Testis (tissue), 3 donors: ENCODE results near the gene TEKT3. TPM values are rescaled to one million over a fixed set of nuclear protein-coding genes. Genes with fewer than 3 reads are reported as not detected.

Experiments used
- DNase-seq: peaks from one replicate; pipeline ENCODE4 v3.0.0-alpha.2; 2019
- H3K27ac ChIP-seq, 2 donors: fragments of 200-600 bp; sonication (generic); one replicate each; pipeline ENCODE4 v1.5.1; 2019
- H3K27me3 ChIP-seq: fragments of 200-600 bp; sonication (generic); one replicate; pipeline ENCODE4 v1.5.1; 2019
- H3K36me3 ChIP-seq: fragments of 200-600 bp; sonication (generic); one replicate; pipeline ENCODE4 v1.5.1; 2017; ENCODE audit warnings: low read depth; ENCODE audit errors: missing control alignments
- H3K4me1 ChIP-seq: fragments of 200-600 bp; sonication (generic); one replicate; pipeline ENCODE4 v1.5.1; 2019
- H3K4me3 ChIP-seq, 2 donors: fragments of 200-600 bp; sonication (generic); one replicate each; pipeline ENCODE4 v1.5.1; 2017 to 2019
- H3K9me3 ChIP-seq: fragments of 200-600 bp; sonication (generic); one replicate; pipeline ENCODE4 v1.5.1; 2017
- POLR2A ChIP-seq: fragments of 450-650 bp; IDR thresholded peaks from one replicate; pipeline ENCODE4 v1.6.1; 2017; ENCODE audit warnings: antibody characterized with exemption, mild to moderate bottlenecking, moderate library complexity
- WGBS, 2 donors: methylation state at CpG; one replicate each; pipeline ENCODE4 v1.1.5; 2018; 5-methylcytosine and 5-hydroxymethylcytosine counted together
- intact Hi-C: fragments of 100-400 bp; cut with DNase I; formaldehyde crosslinking; loops from one replicate; pipeline ENCODE4 v1.15.1; 2023; ENCODE audit warnings: low total_unique reads
- polyA plus RNA-seq: library from polyadenylated mRNA; stranded (reverse); fragments of 350-450 nt; fragmentation: Illumina TruSeq; extraction: RNeasy Lipid Tissue Mini Kit (QIAGEN cat#74804); gene quantifications from one replicate; pipeline ENCODE4 v1.2.3, GENCODE V29; 2014; ENCODE audit warnings: low read depth, low replicate concordance; ENCODE audit not compliant: insufficient read depth
- total RNA-seq, 2 donors: library from RNA; depleted of rRNA; stranded (reverse); fragments of >200 nt; gene quantifications; one replicate each; pipeline ENCODE4 v1.2.3, GENCODE V29; 2016
- TF ChIP-seq, protein P1 (sequence below), 3 experiments: fragments of 450-650 bp in 2 of 3; fragments of 200-600 bp in 1 of 3; sonication (generic) in 1 of 3; IDR thresholded peaks; one replicate each; pipeline ENCODE4 v1.5.1; 2016 to 2019; ENCODE audit warnings: antibody characterized with exemption in 3 of 3, mild to moderate bottlenecking in 2 of 3, moderate library complexity in 1 of 3

The TEKT3 gene
- total and polyA plus RNA-seq, 3 donors from 2014 or later: 30.7 to 106 (median 52.0) TPM

DNA sequence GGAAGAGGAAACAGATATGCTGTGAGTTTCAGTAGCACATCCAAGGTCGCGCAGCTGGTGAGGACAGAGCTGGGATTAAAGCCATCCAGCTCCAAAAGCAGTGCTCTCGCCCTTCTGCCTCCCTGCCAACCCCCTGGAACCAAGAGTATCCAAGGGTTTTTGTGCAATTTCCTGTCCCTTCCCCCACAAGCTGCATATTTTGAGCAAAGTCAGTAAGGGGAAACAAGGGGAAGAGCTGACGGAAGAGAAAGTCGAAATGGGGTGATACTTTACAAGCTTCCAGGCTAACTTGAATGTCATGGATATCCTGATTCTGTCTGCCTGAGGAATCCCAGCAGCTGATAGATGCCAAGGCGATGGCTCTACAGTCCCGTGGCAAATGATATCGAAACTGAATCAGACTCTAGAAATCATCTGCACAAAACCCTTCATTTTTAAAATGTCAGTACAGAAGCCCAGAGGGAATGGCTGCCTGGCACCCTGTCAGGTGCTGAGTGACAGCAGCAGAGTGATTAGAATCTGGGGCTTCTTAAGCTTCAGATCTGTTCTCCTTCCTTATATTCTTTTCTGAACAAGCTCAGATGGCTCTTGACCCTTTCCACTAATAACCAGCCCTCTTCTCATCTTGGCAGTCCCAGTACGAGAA, 42.9 kb upstream of the TEKT3 start:
- H3K9me3 ChIP-seq: no peaks in the 10 kb centered on the region
- peak overlapping the region in 1 of 2 donors; percentile 54 for H3K27ac ChIP-seq
- H3K4me1 ChIP-seq: no peaks in the 10 kb centered on the region
- TF ChIP-seq, protein P1, sequence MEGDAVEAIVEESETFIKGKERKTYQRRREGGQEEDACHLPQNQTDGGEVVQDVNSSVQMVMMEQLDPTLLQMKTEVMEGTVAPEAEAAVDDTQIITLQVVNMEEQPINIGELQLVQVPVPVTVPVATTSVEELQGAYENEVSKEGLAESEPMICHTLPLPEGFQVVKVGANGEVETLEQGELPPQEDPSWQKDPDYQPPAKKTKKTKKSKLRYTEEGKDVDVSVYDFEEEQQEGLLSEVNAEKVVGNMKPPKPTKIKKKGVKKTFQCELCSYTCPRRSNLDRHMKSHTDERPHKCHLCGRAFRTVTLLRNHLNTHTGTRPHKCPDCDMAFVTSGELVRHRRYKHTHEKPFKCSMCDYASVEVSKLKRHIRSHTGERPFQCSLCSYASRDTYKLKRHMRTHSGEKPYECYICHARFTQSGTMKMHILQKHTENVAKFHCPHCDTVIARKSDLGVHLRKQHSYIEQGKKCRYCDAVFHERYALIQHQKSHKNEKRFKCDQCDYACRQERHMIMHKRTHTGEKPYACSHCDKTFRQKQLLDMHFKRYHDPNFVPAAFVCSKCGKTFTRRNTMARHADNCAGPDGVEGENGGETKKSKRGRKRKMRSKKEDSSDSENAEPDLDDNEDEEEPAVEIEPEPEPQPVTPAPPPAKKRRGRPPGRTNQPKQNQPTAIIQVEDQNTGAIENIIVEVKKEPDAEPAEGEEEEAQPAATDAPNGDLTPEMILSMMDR (IDR thresholded peaks at IDR 0.05): no peak
- no peaks in the 10 kb centered on the region for H3K36me3 ChIP-seq
- no peak overlapping the region for H3K4me3 ChIP-seq
- H3K27me3 ChIP-seq: no peaks in the 10 kb centered on the region
- 42 to 44% methylated on average over 9 of the region's 9 CpGs for WGBS, 2 donors
- peak; percentile 44 for DNase-seq
- intact Hi-C loops: no loop called here

DNA sequence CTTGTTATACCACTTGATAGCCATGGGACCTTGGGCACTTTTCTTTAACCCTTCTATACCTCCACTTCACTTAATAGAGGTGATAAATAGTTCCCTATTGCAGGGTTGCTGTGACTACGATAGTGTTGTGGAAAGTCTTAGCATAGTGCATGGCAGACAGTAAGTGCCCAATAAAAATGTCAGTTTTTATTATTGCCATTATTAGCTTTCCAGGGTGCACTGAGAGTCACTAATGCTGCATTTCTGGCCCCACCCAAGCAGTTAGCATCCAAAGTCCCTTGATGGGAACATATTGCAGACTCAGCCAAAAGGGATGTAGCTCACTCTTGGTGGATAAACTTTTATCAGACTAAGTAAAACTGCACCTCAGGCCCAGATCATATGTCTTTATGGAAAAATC, 41.5 kb upstream of the TEKT3 start:
- H3K9me3 ChIP-seq: no peaks in the 10 kb centered on the region
- H3K4me1 ChIP-seq: no peaks in the 10 kb centered on the region
- intact Hi-C loops: no loop called here
- no peak overlapping the region for H3K27ac ChIP-seq
- no peaks in the 10 kb centered on the region for H3K27me3 ChIP-seq
- H3K36me3 ChIP-seq: no peaks in the 10 kb centered on the region
- WGBS, 2 donors: 85 to 96% methylated on average over 1 of the region's 1 CpG
- DNase-seq: no peak
- H3K4me3 ChIP-seq: no peak overlapping the region
- TF ChIP-seq, protein P1 (IDR thresholded peaks at IDR 0.05): no peak
- no peak for TF ChIP-seq POLR2A

DNA sequence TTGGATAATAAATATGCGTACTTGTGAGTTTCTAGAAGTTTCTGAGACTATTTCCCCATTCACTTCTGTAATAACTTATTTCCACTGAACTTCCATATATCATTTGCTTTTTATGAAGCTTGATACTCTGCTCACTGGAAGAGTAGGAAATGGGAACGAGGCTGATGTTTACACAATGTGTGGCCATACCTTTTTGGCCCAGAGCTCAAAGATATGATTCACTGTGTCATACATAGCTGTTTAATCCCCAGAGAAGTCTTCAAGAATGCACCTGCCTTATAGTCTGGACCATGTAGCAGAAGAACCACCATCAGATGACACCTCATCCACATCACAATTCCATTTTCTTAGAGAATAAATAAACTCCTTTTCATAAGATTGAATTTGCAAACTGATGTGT, 40.3 kb upstream of the TEKT3 start:
- WGBS, 2 donors: 75 to 80% methylated on average over 2 of the region's 2 CpGs
- H3K36me3 ChIP-seq: no peaks in the 10 kb centered on the region
- H3K9me3 ChIP-seq: no peaks in the 10 kb centered on the region
- H3K4me1 ChIP-seq: peaks cover 4% of the 10 kb centered on the region
- no peak for TF ChIP-seq POLR2A
- intact Hi-C loops: no loop called here
- no peak for DNase-seq
- H3K27ac ChIP-seq: no peak overlapping the region
- no peaks in the 10 kb centered on the region for H3K27me3 ChIP-seq
- H3K4me3 ChIP-seq: no peak overlapping the region

DNA sequence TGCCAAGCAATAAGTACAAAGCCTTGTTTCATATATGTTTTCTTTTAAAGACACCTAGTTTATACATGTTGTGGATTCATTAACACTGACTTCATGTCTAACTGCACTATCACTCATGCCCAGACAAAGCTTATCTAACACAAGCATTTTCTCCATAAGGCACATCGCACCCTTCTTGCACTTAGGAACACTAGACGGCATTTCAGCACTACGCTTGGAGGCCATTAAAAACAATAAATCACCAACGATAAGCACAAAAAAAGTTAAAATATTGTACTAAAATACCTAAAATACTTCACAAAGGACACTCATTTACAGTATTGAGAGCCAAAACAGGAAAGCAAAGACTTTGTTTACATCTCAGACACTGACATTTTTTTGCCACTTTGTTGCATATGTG, 39.0 kb upstream of the TEKT3 start:
- no peaks in the 10 kb centered on the region for H3K36me3 ChIP-seq
- intact Hi-C loops: no loop called here
- WGBS, 2 donors: 63 to 81% methylated on average over 4 of the region's 4 CpGs

DNA sequence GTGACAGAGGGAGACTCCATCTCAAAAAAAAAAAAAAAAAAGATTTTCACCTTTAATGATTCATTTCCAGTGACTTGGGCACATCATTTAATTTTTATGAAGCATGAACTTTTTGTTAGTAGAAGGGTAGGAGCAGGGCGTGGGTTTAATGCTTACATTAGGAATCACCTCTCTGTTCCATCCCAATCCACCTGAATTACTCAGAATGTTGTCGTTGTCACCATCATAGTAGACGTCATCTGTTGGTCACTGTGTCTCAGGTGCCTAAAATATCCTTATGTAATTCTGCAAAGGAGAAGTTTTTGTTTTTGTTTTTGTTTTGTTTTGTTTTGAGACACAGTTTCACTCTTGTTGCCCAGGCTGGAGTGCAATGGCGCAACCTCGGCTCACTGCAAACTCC, 38.3 kb upstream of the TEKT3 start:
- intact Hi-C loops: no loop called here
- Histone ChIP-seq H3K4me3 (no peak overlapping the region), H3K27ac (no peak overlapping the region), H3K27me3 (no peaks in the 10 kb centered on the region), H3K4me1 (peaks cover 4% of the 10 kb centered on the region), H3K36me3 (no peaks in the 10 kb centered on the region), H3K9me3 (no peaks in the 10 kb centered on the region)
- 89 to 93% methylated on average over 5 of the region's 5 CpGs for WGBS, 2 donors
- DNase-seq: no peak
- no peak for TF ChIP-seq POLR2A
- TF ChIP-seq, protein P1 (IDR thresholded peaks at IDR 0.05): no peak

More for the DNA sequence above, 39.0 kb upstream of the TEKT3 start:
- peaks cover 4% of the 10 kb centered on the region for H3K4me1 ChIP-seq
- H3K27me3 ChIP-seq: no peaks in the 10 kb centered on the region
- H3K27ac ChIP-seq: no peak overlapping the region
- H3K4me3 ChIP-seq: no peak overlapping the region
- no peak for DNase-seq
- no peaks in the 10 kb centered on the region for H3K9me3 ChIP-seq
- TF ChIP-seq POLR2A: no peak
- TF ChIP-seq, protein P1 (IDR thresholded peaks at IDR 0.05): no peak
